Measurements from ENCODE around the gene CSK. TPM values are rescaled to one million over a fixed set of nuclear protein-coding genes. Genes with fewer than 3 reads are reported as not detected.

CSK gene
- total RNA-seq, 1 donor = 33.2 TPM

- TF ChIP-seq CTCF (IDR thresholded peaks at IDR 0.05; ENCODE audit: insufficient read depth, low read depth, low read length) = no peak
- DNase-seq (ENCODE audit: low read depth) = no peak
- no peak overlapping the region for H3K4me3 ChIP-seq (ENCODE audit: low read depth, low read length)
Measured at GRCh38 chr15:74758736-74759135, 23.1 kb upstream of the CSK start.

- no peak for TF ChIP-seq CTCF (IDR thresholded peaks at IDR 0.05; ENCODE audit: insufficient read depth, low read depth, low read length)
- DNase-seq (ENCODE audit: low read depth) = no peak
- no peak overlapping the region for H3K4me3 ChIP-seq (ENCODE audit: low read depth, low read length)
Measured at GRCh38 chr15:74762791-74763150, 19.1 kb upstream of the CSK start.

GRCh38 chr15:74763416-74763815 lies 18.5 kb upstream of the CSK start:
- H3K4me3 ChIP-seq (ENCODE audit: low read depth, low read length) = no peak overlapping the region
- no peak for TF ChIP-seq CTCF (IDR thresholded peaks at IDR 0.05; ENCODE audit: insufficient read depth, low read depth, low read length)
- DNase-seq (ENCODE audit: low read depth) = no peak

- DNase-seq (ENCODE audit: low read depth) = no peak
- H3K4me3 ChIP-seq (ENCODE audit: low read depth, low read length) = no peak overlapping the region
- TF ChIP-seq CTCF (IDR thresholded peaks at IDR 0.05; ENCODE audit: insufficient read depth, low read depth, low read length) = no peak
Measured at GRCh38 chr15:74767167-74768098, 14.4 kb upstream of the CSK start.

GRCh38 chr15:74768099-74768770 lies 13.6 kb upstream of the CSK start:
- no peak for TF ChIP-seq CTCF (IDR thresholded peaks at IDR 0.05; ENCODE audit: insufficient read depth, low read depth, low read length)
- no peak for DNase-seq (ENCODE audit: low read depth)
- peak overlapping the region; percentile 23 for H3K4me3 ChIP-seq (ENCODE audit: low read depth, low read length)

GRCh38 chr15:74768771-74769342 lies 13.0 kb upstream of the CSK start:
- peak; percentile 49 for DNase-seq (ENCODE audit: low read depth)
- peak; percentile 77 for TF ChIP-seq CTCF (IDR thresholded peaks at IDR 0.05; ENCODE audit: insufficient read depth, low read depth, low read length)
- H3K4me3 ChIP-seq (ENCODE audit: low read depth, low read length) = peak overlapping the region; percentile 23
